GM21360 (cell line): ENCODE data around the gene DRP2.
"Not testable (repeated sequence)": the region's sequence is repeated elsewhere in the genome, so short reads cannot be mapped to it uniquely, and the experiment has no call there.

Experiments used
- ATAC-seq: cut with Tn5 transposase; IDR thresholded peaks from one replicate; pipeline ENCODE4 v1.9.1; 2021; ENCODE audit warnings: mild to moderate bottlenecking, moderate library complexity; ENCODE audit not compliant: unreplicated experiment

Gene DRP2

GRCh38 chrX:101219116-101219863 is at the start of gene DRP2:
Gene DRP2, plus strand, starts transcription at chrX:101219786. Its CDS starts 11,862 bp downstream, at chrX:101231648.
- ATAC-seq, result no peak

GRCh38 chrX:101171883-101172400 is 47.6 kb upstream of the DRP2 start:
- no peak for ATAC-seq

GRCh38 chrX:101176439-101176838 is 43.1 kb upstream of the DRP2 start:
- ATAC-seq, result no peak

- ATAC-seq, result not testable (repeated sequence)
These were observed 34.7 kb upstream of the DRP2 start for GRCh38 chrX:101184876-101185275.

- ATAC-seq, result not testable (repeated sequence)
These were observed 31.6 kb upstream of the DRP2 start for GRCh38 chrX:101187961-101188360.

GRCh38 chrX:101190736-101191135 is 28.9 kb upstream of the DRP2 start:
- ATAC-seq, result no peak

- no peak for ATAC-seq
These were observed 28.3 kb upstream of the DRP2 start for GRCh38 chrX:101191217-101191750.

GRCh38 chrX:101195442-101196173 is 24.0 kb upstream of the DRP2 start:
- ATAC-seq, result no peak

- ATAC-seq, result no peak
These were observed 15.7 kb upstream of the DRP2 start for GRCh38 chrX:101203761-101204351.

GRCh38 chrX:101206471-101206870 is 13.1 kb upstream of the DRP2 start:
- peak; percentile 69 for ATAC-seq

GRCh38 chrX:101208152-101208905 is 11.3 kb upstream of the DRP2 start:
- ATAC-seq, result peak; percentile 63

- ATAC-seq, result no peak
These were observed 9.0 kb upstream of the DRP2 start for GRCh38 chrX:101210630-101211029.

GRCh38 chrX:101217689-101218088 is 1.9 kb upstream of the DRP2 start:
- ATAC-seq, result no peak

- no peak for ATAC-seq
These were observed 319 bp downstream of the DRP2 start for GRCh38 chrX:101219864-101220346.

GRCh38 chrX:101220662-101221260 is 1.2 kb downstream of the DRP2 start:
- no peak for ATAC-seq

- peak; percentile 68 for ATAC-seq
These were observed 3.6 kb downstream of the DRP2 start for GRCh38 chrX:101223226-101223625.

GRCh38 chrX:101229170-101229569 is 9.6 kb downstream of the DRP2 start:
- ATAC-seq, result no peak

- no peak for ATAC-seq
These were observed 11.1 kb downstream of the DRP2 start for GRCh38 chrX:101230636-101231035.

GRCh38 chrX:101231080-101231479 is 11.5 kb downstream of the DRP2 start:
- ATAC-seq, result no peak

- ATAC-seq, result no peak
These were observed 12.7 kb downstream of the DRP2 start for GRCh38 chrX:101232316-101232715.
